GM12878 (cell line): ENCODE results near the gene LAMA5. TPM values are rescaled to one million over a fixed set of nuclear protein-coding genes. Genes with fewer than 3 reads are reported as not detected.

Experiments
- ATAC-seq: fragments of 200-7000 bp; cut with Tn5 transposase; 3 replicates; pipeline ENCODE4 v1.9.1; 2020; ENCODE audit warnings: mild to moderate bottlenecking, moderate library complexity
- BruUV-seq: library from RNA; stranded (reverse); fragments of 400-500 nt; replicated peaks from 2 replicates; lab custom pipeline; 2021; lab: Mats Ljungman, UMichigan
- CTCF ChIA-PET: fragments of 300-600 bp; sonication (Branson Sonifier 250); formaldehyde crosslinking; extraction: SDS; loops from one replicate; lab custom pipeline; 2021; ENCODE audit warnings: inconsistent platforms; lab: Yijun Ruan, JAX
- POLR2A ChIA-PET: fragments of 350-600 bp; formaldehyde crosslinking; extraction: SDS; loops from one replicate; lab custom pipeline; 2021; ENCODE audit warnings: inconsistent platforms; lab: Charles Lee
- RAD21 ChIA-PET: fragments of 300-600 bp; sonication (Branson Sonifier 250); formaldehyde crosslinking; loops from one replicate; lab custom pipeline; 2023; ENCODE audit warnings: antibody characterized with exemption; ENCODE audit not compliant: unreplicated experiment; lab: Charles Lee
- SMC1A ChIA-PET: fragments of 300-600 bp; sonication (Branson Sonifier 250); formaldehyde crosslinking; loops from one replicate; lab custom pipeline; 2023; ENCODE audit not compliant: unreplicated experiment, uncharacterized antibody; lab: Charles Lee
- DNase-seq: peaks from one replicate; pipeline ENCODE4 v3.0.0-alpha.2; 2011; ENCODE audit warnings: low read depth, low spot score
- FAIRE-seq: peaks from 3 replicates; lab custom pipeline; 2011; peaks lifted over from hg19 to GRCh38; lab: Jason Lieb, UNC
- H2AFZ ChIP-seq: 2 replicates; pipeline ENCODE4 v1.6.0; 2011; ENCODE audit warnings: low read depth, low read length, control low read depth; ENCODE audit not compliant: control insufficient read depth
- H3K27ac ChIP-seq: 2 replicates; pipeline ENCODE4 v1.5.1; 2011; ENCODE audit warnings: control low read depth; ENCODE audit not compliant: control insufficient read depth, insufficient read depth
- H3K27me3 ChIP-seq, 2 experiments: replicated peaks in 1 of 2; 2 replicates each; pipeline versions ENCODE4 v1.6.0 to v1.6.1; 2011; ENCODE audit warnings: low read length in 1 of 2; ENCODE audit not compliant: control insufficient read depth in 2 of 2, insufficient read depth in 2 of 2
- H3K36me3 ChIP-seq, 2 experiments: 2 replicates each; pipeline ENCODE4 v1.5.1; 2011; ENCODE audit warnings: low read length in 1 of 2; ENCODE audit not compliant: control insufficient read depth in 2 of 2, insufficient read depth in 2 of 2
- H3K4me1 ChIP-seq: 2 replicates; pipeline ENCODE4 v1.6.1; 2011; ENCODE audit warnings: mild to moderate bottlenecking, low read length, moderate library complexity, mixed read lengths; ENCODE audit not compliant: control insufficient read depth, insufficient read depth
- H3K4me2 ChIP-seq: 2 replicates; pipeline ENCODE4 v1.6.0; 2011; ENCODE audit warnings: control low read depth; ENCODE audit not compliant: control insufficient read depth, insufficient read depth
- H3K4me3 ChIP-seq: fragments of 200-600 bp; sonication (generic); 2 replicates; pipeline ENCODE4 v1.5.1; 2016
- H3K79me2 ChIP-seq: 2 replicates; pipeline ENCODE4 v1.6.0; 2011; ENCODE audit warnings: low read length; ENCODE audit not compliant: control insufficient read depth, insufficient read depth
- H3K9ac ChIP-seq: 2 replicates; pipeline ENCODE4 v1.8.0; 2011; ENCODE audit warnings: low read length, control low read depth, mixed read lengths; ENCODE audit not compliant: control insufficient read depth, insufficient read depth
- H3K9me3 ChIP-seq: replicated peaks from 3 replicates; pipeline ENCODE4 v1.5.1; 2011; ENCODE audit warnings: mild to moderate bottlenecking, low read length; ENCODE audit not compliant: control insufficient read depth, insufficient read depth
- H4K20me1 ChIP-seq: 2 replicates; pipeline ENCODE4 v1.6.0; 2011; ENCODE audit not compliant: control insufficient read depth, insufficient read depth
- ASH2L ChIP-seq: fragments of 300-600, 200-600 bp; sonication (generic); IDR thresholded peaks from 2 replicates; pipeline ENCODE4 v1.6.1; 2017; ENCODE audit warnings: low read depth, mild to moderate bottlenecking, borderline replicate concordance
- EZH2 ChIP-seq: IDR thresholded peaks from 2 replicates; pipeline ENCODE4 v1.6.1; 2012; ENCODE audit warnings: low read depth, mild to moderate bottlenecking, control low read depth, inconsistent platforms, low read length, borderline replicate concordance; ENCODE audit not compliant: control insufficient read depth
- HCFC1 ChIP-seq: fragments of 150-350 bp; IDR thresholded peaks from 2 replicates; pipeline ENCODE4 v1.6.1; 2014; ENCODE audit warnings: low read length
- HDGF ChIP-seq: fragments of 450-650 bp; IDR thresholded peaks from 2 replicates; pipeline ENCODE4 v1.6.1; 2016; ENCODE audit warnings: antibody characterized with exemption
- JUND ChIP-seq: IDR thresholded peaks from 2 replicates; pipeline ENCODE4 v1.6.1; 2012; ENCODE audit warnings: low read depth, mild to moderate bottlenecking, low read length, improper control_type of control experiment, moderate library complexity
- NFYA ChIP-seq: IDR thresholded peaks from 2 replicates; pipeline ENCODE4 v1.6.1; 2011; ENCODE audit warnings: low read depth, mild to moderate bottlenecking, low read length, improper control_type of control experiment, borderline replicate concordance
- PAX8 ChIP-seq: fragments of 450-650 bp; IDR thresholded peaks from 2 replicates; pipeline ENCODE4 v1.6.1; 2017; ENCODE audit warnings: mild to moderate bottlenecking, moderate library complexity
- POLR2A ChIP-seq: IDR thresholded peaks from 2 replicates; pipeline ENCODE4 v1.6.1; 2011; ENCODE audit warnings: low read depth, mild to moderate bottlenecking, low read length
- POLR2AphosphoS2 ChIP-seq: IDR thresholded peaks from 2 replicates; pipeline ENCODE4 v1.6.1; 2011; ENCODE audit warnings: low read depth, mild to moderate bottlenecking, low read length, improper control_type of control experiment, moderate library complexity
- RB1 ChIP-seq: fragments of 450-650 bp; formaldehyde crosslinking; IDR thresholded peaks from 2 replicates; pipeline ENCODE4 v1.6.1; 2017; ENCODE audit warnings: mild to moderate bottlenecking, borderline replicate concordance
- SMAD1 ChIP-seq: fragments of 450-650 bp; IDR thresholded peaks from 2 replicates; pipeline ENCODE4 v1.6.1; 2018; ENCODE audit warnings: mild to moderate bottlenecking, low read depth; ENCODE audit not compliant: partially characterized antibody
- SMARCA5 ChIP-seq: fragments of 450-650 bp; IDR thresholded peaks from 2 replicates; pipeline ENCODE4 v1.6.1; 2017; ENCODE audit warnings: mild to moderate bottlenecking
- SRF ChIP-seq, 2 experiments: IDR thresholded peaks; 2 replicates each; pipeline ENCODE4 v1.6.1; 2011; ENCODE audit warnings: low read depth in 2 of 2, low read length in 2 of 2, mild to moderate bottlenecking in 1 of 2, moderate library complexity in 1 of 2
- YBX1 ChIP-seq: fragments of 450-650 bp; IDR thresholded peaks from 2 replicates; pipeline ENCODE4 v1.6.1; 2016; ENCODE audit warnings: antibody characterized with exemption
- ZNF274 ChIP-seq: IDR thresholded peaks from one replicate; pipeline ENCODE4 v1.8.0; 2011; ENCODE audit not compliant: insufficient read length, insufficient read depth
- ZNF622 ChIP-seq: fragments of 450-650 bp; IDR thresholded peaks from 2 replicates; pipeline ENCODE4 v1.6.1; 2017; ENCODE audit warnings: mild to moderate bottlenecking, inconsistent platforms
- WGBS: methylation state at CpG from one replicate; pipeline ENCODE4 v1.1.6; 2016; ENCODE audit warnings: low lambda C conversion rate; ENCODE audit not compliant: insufficient replicate concordance, insufficient coverage; ENCODE audit errors: missing lambda C conversion rate; 5-methylcytosine and 5-hydroxymethylcytosine counted together
- in situ Hi-C: fragments of 300-500 bp; cut with MboI; formaldehyde crosslinking; loops from 9 replicates; pipeline ENCODE4 v1.14.3; 2018; ENCODE audit warnings: mixed read lengths
- intact Hi-C: fragments of 100-400 bp; cut with micrococcal nuclease; formaldehyde crosslinking; loops from one replicate; pipeline ENCODE4 v1.14.2; 2022; ENCODE audit not compliant: unreplicated experiment
- polyA plus RNA-seq, 11 experiments: library from polyadenylated mRNA; depleted of rRNA in 4 of 11; unstranded in 6 of 11; stranded (reverse) in 5 of 11; fragments of >200 nt; fragmentation: Nextera tagmentation in 4 of 11; fragmentation: Illumina TruSeq in 1 of 11; extraction: Ambion mirVana in 4 of 11; extraction: Trizol in 1 of 11; gene quantifications; 1 replicate in 1 of 11; 2 replicates in 10 of 11; pipeline versions ENCODE4 v1.2.1 to v1.2.3, GENCODE V29; 2011 to 2016; ENCODE audit warnings: inconsistent platforms in 2 of 11, missing spikeins in 2 of 11, low read depth in 1 of 11
- total RNA-seq, 4 experiments: library from RNA; depleted of rRNA in 3 of 4; stranded (reverse); fragments of >200 nt in 3 of 4; fragmentation: Illumina TruSeq in 1 of 4; extraction: Trizol in 1 of 4; gene quantifications; 2 replicates each; pipeline versions ENCODE4 v1.2.1 to v1.2.3, GENCODE V29; 2013 to 2021

Gene LAMA5
- total and polyA plus RNA-seq, 10 of the 15 experiments (the other 5 are each of a cell fraction or from before 2014, with no cell fraction given): 0.09 to 3.1 (median 1.6) TPM; not detected in 3

DNA sequence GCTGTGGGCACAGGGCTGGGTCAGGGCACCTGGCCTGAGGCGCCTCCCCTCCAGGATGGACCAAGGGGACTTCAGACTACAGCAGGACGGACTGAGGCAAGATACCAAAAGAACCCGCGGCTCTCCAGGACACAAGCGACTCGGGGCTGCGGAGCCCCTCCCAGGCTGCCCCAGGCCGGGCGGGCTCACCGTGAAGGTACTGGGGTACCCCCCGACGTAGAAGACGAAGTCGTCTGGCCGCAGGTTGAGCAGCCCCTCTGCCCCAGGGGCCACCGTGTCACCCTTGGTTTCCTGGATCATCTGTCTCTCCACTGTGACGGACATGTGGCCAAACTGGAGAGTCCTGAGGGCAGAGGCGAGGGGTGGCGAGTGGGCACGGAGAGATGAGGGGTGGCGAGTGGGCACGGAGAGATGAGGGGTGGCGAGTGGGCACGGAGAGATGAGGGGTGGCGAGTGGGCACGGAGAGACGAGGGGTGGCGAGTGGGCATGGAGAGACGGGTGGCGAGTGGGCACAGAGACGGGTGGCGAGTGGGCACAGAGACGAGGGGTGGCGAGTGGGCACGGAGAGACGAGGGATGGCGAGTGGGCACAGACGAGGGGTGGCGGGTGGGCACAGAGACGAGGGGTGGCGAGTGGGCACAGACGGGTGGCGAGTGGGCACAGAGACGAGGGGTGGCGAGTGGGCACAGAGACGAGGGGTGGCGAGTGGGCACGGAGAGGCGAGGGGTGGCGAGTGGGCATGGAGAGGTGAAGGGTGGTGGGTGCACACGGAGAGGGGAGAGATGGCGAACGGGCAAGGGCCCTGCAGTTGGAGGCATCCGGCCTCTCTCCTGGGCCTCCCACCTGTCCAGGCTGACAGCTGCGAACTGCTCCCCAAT is 53.4 kb downstream of the LAMA5 start:
- in situ Hi-C loops: no loop called here
- FAIRE-seq (no peak), DNase-seq (no peak), ATAC-seq (no peak)
- CTCF ChIA-PET: no interaction called here
- H2AFZ ChIP-seq: no peak overlapping the region
- H4K20me1 ChIP-seq: no peaks in the 10 kb centered on the region
- no peak overlapping the region for H3K9ac ChIP-seq
- H3K27ac ChIP-seq: no peak overlapping the region
- no peaks in the 10 kb centered on the region for H3K4me1 ChIP-seq
- intact Hi-C loops: no loop called here
- no peak overlapping the region for H3K4me2 ChIP-seq
- RAD21 ChIA-PET: no interaction called here
- no peaks in the 10 kb centered on the region for H3K27me3 ChIP-seq
- H3K4me3 ChIP-seq: no peak overlapping the region
- no TSS peak for BruUV-seq
- POLR2A ChIA-PET: no interaction called here
- H3K9me3 ChIP-seq: no peaks in the 10 kb centered on the region; the same call in 2 of the 3 replicates
- H3K79me2 ChIP-seq: no peaks in the 10 kb centered on the region
- WGBS: 86% methylated on average over 43 of the region's 55 CpGs
- SMC1A ChIA-PET: no interaction called here
- no peaks in the 10 kb centered on the region; a peak in 3 of 4 replicates for H3K36me3 ChIP-seq
- no peak for TF ChIP-seq HDGF
- TF ChIP-seq SRF (IDR thresholded peaks at IDR 0.05; ENCODE audit: low read depth in 2 of 2, low read length in 2 of 2): no peak
- TF ChIP-seq SMARCA5: no peak
- TF ChIP-seq HCFC1: no peak
- TF ChIP-seq POLR2A: no peak
- no peak for TF ChIP-seq ZNF622
- TF ChIP-seq POLR2AphosphoS2: no peak
- no peak for TF ChIP-seq YBX1
- TF ChIP-seq ZNF274: no peak
- TF ChIP-seq SMAD1: no peak
- no peak for TF ChIP-seq RB1
- TF ChIP-seq PAX8: no peak
- no peak for TF ChIP-seq ASH2L
- no peak for TF ChIP-seq EZH2
- no peak for TF ChIP-seq JUND
- no peak for TF ChIP-seq NFYA
